ENCODE results near the gene FNDC5.

The FNDC5 gene

DNA sequence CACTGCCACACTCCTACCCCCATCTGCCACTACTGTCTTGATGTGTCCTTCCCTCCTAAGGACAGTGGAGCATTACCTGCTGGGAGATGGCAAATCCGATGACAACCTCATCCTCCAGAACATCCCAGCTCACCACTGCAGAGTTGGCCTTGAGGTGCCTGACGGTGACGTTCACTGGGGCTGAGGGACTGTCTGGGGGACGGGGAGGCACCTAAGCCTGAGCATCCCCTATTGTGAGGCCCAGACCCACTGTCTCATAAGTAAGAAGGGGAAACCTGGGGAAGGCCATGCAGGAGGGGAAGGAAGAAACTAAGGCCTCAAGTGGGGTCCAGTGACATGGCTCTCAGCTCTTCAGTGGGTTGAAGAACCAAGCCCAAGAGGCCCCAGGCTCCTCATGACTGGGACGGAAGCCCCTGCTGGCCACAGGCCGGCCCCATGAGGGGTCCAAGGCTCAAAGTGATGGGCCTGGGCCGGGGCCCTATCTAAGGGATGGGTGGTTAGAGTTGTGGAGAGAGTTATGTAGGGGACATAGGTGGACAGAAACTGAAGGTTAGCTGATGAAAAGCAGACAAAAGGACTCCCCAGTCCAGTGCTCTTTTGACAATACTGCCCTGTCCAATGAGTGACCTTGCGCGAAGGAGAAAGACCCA lies 1.8 kb downstream of the FNDC5 start:
- no peaks in the 10 kb centered on the region for H3K9me3 ChIP-seq (ENCODE audit: insufficient read depth, low read length)
- H3K36me3 ChIP-seq (ENCODE audit: low read length): no peaks in the 10 kb centered on the region
- TF ChIP-seq, protein P1, sequence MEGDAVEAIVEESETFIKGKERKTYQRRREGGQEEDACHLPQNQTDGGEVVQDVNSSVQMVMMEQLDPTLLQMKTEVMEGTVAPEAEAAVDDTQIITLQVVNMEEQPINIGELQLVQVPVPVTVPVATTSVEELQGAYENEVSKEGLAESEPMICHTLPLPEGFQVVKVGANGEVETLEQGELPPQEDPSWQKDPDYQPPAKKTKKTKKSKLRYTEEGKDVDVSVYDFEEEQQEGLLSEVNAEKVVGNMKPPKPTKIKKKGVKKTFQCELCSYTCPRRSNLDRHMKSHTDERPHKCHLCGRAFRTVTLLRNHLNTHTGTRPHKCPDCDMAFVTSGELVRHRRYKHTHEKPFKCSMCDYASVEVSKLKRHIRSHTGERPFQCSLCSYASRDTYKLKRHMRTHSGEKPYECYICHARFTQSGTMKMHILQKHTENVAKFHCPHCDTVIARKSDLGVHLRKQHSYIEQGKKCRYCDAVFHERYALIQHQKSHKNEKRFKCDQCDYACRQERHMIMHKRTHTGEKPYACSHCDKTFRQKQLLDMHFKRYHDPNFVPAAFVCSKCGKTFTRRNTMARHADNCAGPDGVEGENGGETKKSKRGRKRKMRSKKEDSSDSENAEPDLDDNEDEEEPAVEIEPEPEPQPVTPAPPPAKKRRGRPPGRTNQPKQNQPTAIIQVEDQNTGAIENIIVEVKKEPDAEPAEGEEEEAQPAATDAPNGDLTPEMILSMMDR (IDR thresholded peaks at IDR 0.05; ENCODE audit: insufficient read depth, low read length, poor library complexity, severe bottlenecking): no peak
- TF ChIP-seq EZH2phosphoT487 (conservative IDR thresholded peaks at IDR 0.05; ENCODE audit: low read length): no peak
- H3K27ac ChIP-seq (ENCODE audit: low read depth, low read length): no peak overlapping the region
- no peak overlapping the region for H3K4me3 ChIP-seq (ENCODE audit: insufficient read depth, low read length, poor library complexity, severe bottlenecking)
- no peak overlapping the region for H3K4me2 ChIP-seq (ENCODE audit: low read depth, low read length, poor library complexity, severe bottlenecking)
- no peaks in the 10 kb centered on the region for H4K20me1 ChIP-seq (ENCODE audit: low read depth, low read length)
- no peak overlapping the region for H2AFZ ChIP-seq (ENCODE audit: low read depth, low read length, severe bottlenecking)
- no peaks in the 10 kb centered on the region for H3F3A ChIP-seq (ENCODE audit: insufficient read depth)
- H3K9ac ChIP-seq (ENCODE audit: low read length): no peak overlapping the region
- H3K79me2 ChIP-seq (ENCODE audit: insufficient read depth, low read length): no peaks in the 10 kb centered on the region
- no peaks in the 10 kb centered on the region for H3K27me3 ChIP-seq (ENCODE audit: low read length)
- H3K9me2 ChIP-seq (replicated peaks; ENCODE audit: insufficient read depth, low read length): no peaks in the 10 kb centered on the region

DNA sequence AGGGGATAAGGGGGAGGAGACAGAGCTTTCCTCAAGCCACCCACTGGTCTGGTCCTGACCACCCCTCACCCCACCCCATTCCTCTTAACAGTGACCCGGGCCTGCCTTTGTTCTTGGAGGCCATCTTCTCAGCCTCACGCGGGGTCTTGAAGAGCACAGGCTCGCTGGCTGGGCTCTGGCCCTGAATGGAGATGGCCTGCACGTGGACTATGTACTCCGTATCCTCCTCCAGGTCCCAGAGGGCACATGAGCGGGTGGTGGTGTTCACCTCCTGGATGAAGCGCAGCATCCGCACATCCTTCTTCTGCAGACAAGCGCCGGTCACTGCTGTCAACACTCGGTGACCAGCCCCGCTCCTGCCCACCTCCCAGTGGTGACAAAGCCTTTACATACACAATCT lies 2.6 kb downstream of the FNDC5 start:
- Histone ChIP-seq H3F3A (ENCODE audit: insufficient read depth) (no peaks in the 10 kb centered on the region), H2AFZ (ENCODE audit: low read depth, low read length, severe bottlenecking) (no peak overlapping the region), H3K4me2 (ENCODE audit: low read depth, low read length, poor library complexity, severe bottlenecking) (no peak overlapping the region), H3K9me2 (replicated peaks; ENCODE audit: insufficient read depth, low read length) (no peaks in the 10 kb centered on the region), H4K20me1 (ENCODE audit: low read depth, low read length) (no peaks in the 10 kb centered on the region), H3K36me3 (ENCODE audit: low read length) (no peaks in the 10 kb centered on the region), H3K79me2 (ENCODE audit: insufficient read depth, low read length) (no peaks in the 10 kb centered on the region), H3K27ac (ENCODE audit: low read depth, low read length) (no peak overlapping the region), H3K4me3 (ENCODE audit: insufficient read depth, low read length, poor library complexity, severe bottlenecking) (no peak overlapping the region), H3K9me3 (ENCODE audit: insufficient read depth, low read length) (no peaks in the 10 kb centered on the region), H3K9ac (ENCODE audit: low read length) (no peak overlapping the region), H3K27me3 (ENCODE audit: low read length) (no peaks in the 10 kb centered on the region)
- TF ChIP-seq, protein P1 (IDR thresholded peaks at IDR 0.05; ENCODE audit: insufficient read depth, low read length, poor library complexity, severe bottlenecking): no peak
- no peak for TF ChIP-seq EZH2phosphoT487 (conservative IDR thresholded peaks at IDR 0.05; ENCODE audit: low read length)

DNA sequence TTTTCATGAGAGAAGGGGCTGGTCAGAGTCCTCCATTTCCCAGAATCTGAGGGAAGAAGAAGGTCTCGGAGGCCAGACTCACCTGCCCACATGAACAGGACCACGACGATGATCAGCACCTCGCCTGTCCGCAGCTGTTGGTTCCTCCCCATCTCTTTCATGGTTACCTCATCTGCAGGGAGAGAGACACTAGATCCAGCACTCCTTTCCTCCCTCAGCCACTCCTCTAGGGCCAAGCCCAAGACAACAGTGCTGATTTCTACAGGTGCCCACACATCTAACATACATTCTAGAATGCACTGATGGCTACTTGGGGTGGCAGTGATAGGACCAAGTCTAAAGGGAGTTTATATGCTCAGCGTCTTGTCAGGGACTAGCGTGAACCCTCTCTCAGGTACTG lies 3.0 kb downstream of the FNDC5 start:
- no peaks in the 10 kb centered on the region for H3K79me2 ChIP-seq (ENCODE audit: insufficient read depth, low read length)
- no peak overlapping the region for H3K9ac ChIP-seq (ENCODE audit: low read length)
- H3K27me3 ChIP-seq (ENCODE audit: low read length): no peaks in the 10 kb centered on the region
- TF ChIP-seq, protein P1 (IDR thresholded peaks at IDR 0.05; ENCODE audit: insufficient read depth, low read length, poor library complexity, severe bottlenecking): no peak
- TF ChIP-seq EZH2phosphoT487 (conservative IDR thresholded peaks at IDR 0.05; ENCODE audit: low read length): no peak
- H3K4me3 ChIP-seq (ENCODE audit: insufficient read depth, low read length, poor library complexity, severe bottlenecking): no peak overlapping the region
- H3K9me3 ChIP-seq (ENCODE audit: insufficient read depth, low read length): no peaks in the 10 kb centered on the region
- no peak overlapping the region for H3K4me2 ChIP-seq (ENCODE audit: low read depth, low read length, poor library complexity, severe bottlenecking)
- no peak overlapping the region for H3K27ac ChIP-seq (ENCODE audit: low read depth, low read length)
- H4K20me1 ChIP-seq (ENCODE audit: low read depth, low read length): no peaks in the 10 kb centered on the region
- no peaks in the 10 kb centered on the region for H3K36me3 ChIP-seq (ENCODE audit: low read length)
- H3K9me2 ChIP-seq (replicated peaks; ENCODE audit: insufficient read depth, low read length): no peaks in the 10 kb centered on the region
- H3F3A ChIP-seq (ENCODE audit: insufficient read depth): no peaks in the 10 kb centered on the region
- H2AFZ ChIP-seq (ENCODE audit: low read depth, low read length, severe bottlenecking): no peak overlapping the region

All from SU-DHL-6 (cell line).